Liver (tissue), 9 donors: ENCODE data around the gene TAF1B. TPM values are rescaled to one million over a fixed set of nuclear protein-coding genes. Genes with fewer than 3 reads are reported as not detected.

Source experiments
- DNase-seq: peaks from one replicate; pipeline ENCODE4 v3.0.0-alpha.2; 2017; ENCODE audit warnings: low spot score
- H3K27ac ChIP-seq, 2 donors: one replicate each; pipeline ENCODE4 v1.7.0; 2013; ENCODE audit warnings: inconsistent platforms in 2 of 2, low read length in 2 of 2, control low read depth in 1 of 2, low read depth in 1 of 2, mild to moderate bottlenecking in 1 of 2
- H3K27me3 ChIP-seq, 4 donors: one replicate each; pipeline versions ENCODE4 v1.6.1 to v1.7.0; 2013; ENCODE audit warnings: low read length in 3 of 4, inconsistent platforms in 1 of 4, mild to moderate bottlenecking in 1 of 4, moderate library complexity in 1 of 4; ENCODE audit not compliant: control insufficient read depth in 4 of 4, insufficient read depth in 4 of 4
- H3K36me3 ChIP-seq, 4 donors: one replicate each; pipeline versions ENCODE4 v1.6.1 to v1.7.0; 2013; ENCODE audit warnings: low read length in 3 of 4, mild to moderate bottlenecking in 3 of 4, low read depth in 1 of 4, moderate library complexity in 1 of 4; ENCODE audit not compliant: control insufficient read depth in 4 of 4, insufficient read depth in 3 of 4
- H3K4me1 ChIP-seq, 4 donors: one replicate each; pipeline versions ENCODE4 v1.6.1 to v1.7.0; 2013; ENCODE audit warnings: low read length in 3 of 4, mild to moderate bottlenecking in 3 of 4, moderate library complexity in 1 of 4; ENCODE audit not compliant: control insufficient read depth in 4 of 4, insufficient read depth in 4 of 4
- H3K4me3 ChIP-seq, 3 donors: one replicate each; pipeline versions ENCODE4 v1.6.1 to v1.7.0; 2013; ENCODE audit warnings: low read length in 3 of 3, control low read depth in 1 of 3, low read depth in 1 of 3, mild to moderate bottlenecking in 1 of 3
- H3K9ac ChIP-seq, 2 donors: one replicate each; pipeline ENCODE4 v1.7.0; 2013; ENCODE audit warnings: low read length in 2 of 2, mild to moderate bottlenecking in 2 of 2, moderate library complexity in 2 of 2, control low read depth in 1 of 2, low read depth in 1 of 2
- H3K9me3 ChIP-seq, 4 donors: one replicate each; pipeline versions ENCODE4 v1.6.1 to v1.7.0; 2013; ENCODE audit warnings: low read length in 3 of 4; ENCODE audit not compliant: control insufficient read depth in 4 of 4
- CTCF ChIP-seq: fragments of 150-350 bp; IDR thresholded peaks from 2 replicates; pipeline ENCODE4 v1.5.1; 2017; ENCODE audit warnings: improper control_type of control experiment, low read depth, low read length; ENCODE audit not compliant: missing input control
- EGR1 ChIP-seq, 2 donors: IDR thresholded peaks; 2 replicates each; pipeline ENCODE4 v1.6.1; 2016 to 2018; ENCODE audit warnings: antibody characterized with exemption in 2 of 2, low read depth in 2 of 2
- FOXA1 ChIP-seq: IDR thresholded peaks from 2 replicates; pipeline ENCODE4 v1.6.1; 2016; ENCODE audit warnings: antibody characterized with exemption
- FOXA2 ChIP-seq: IDR thresholded peaks from 2 replicates; pipeline ENCODE4 v1.6.1; 2016; ENCODE audit warnings: antibody characterized with exemption
- GABPA ChIP-seq, 2 donors: IDR thresholded peaks in 1 of 2; conservative IDR thresholded peaks in 1 of 2; 2 replicates each; pipeline ENCODE4 v1.6.1; 2016; ENCODE audit warnings: antibody characterized with exemption in 2 of 2, mild to moderate bottlenecking in 1 of 2, moderate library complexity in 1 of 2
- HNF4A ChIP-seq, 2 donors: conservative IDR thresholded peaks; 2 replicates each; pipeline ENCODE4 v1.6.1; 2016; ENCODE audit warnings: antibody characterized with exemption in 2 of 2, mild to moderate bottlenecking in 2 of 2
- HNF4G ChIP-seq: IDR thresholded peaks from 2 replicates; pipeline ENCODE4 v1.6.1; 2016; ENCODE audit warnings: antibody characterized with exemption
- MAX ChIP-seq: IDR thresholded peaks from 2 replicates; pipeline ENCODE4 v1.6.1; 2016; ENCODE audit warnings: antibody characterized with exemption
- RAD21 ChIP-seq, 2 donors: IDR thresholded peaks; 2 replicates each; pipeline ENCODE4 v1.6.1; 2016; ENCODE audit warnings: antibody characterized with exemption in 2 of 2, mild to moderate bottlenecking in 2 of 2
- SP1 ChIP-seq: IDR thresholded peaks from 2 replicates; pipeline ENCODE4 v1.6.1; 2018; ENCODE audit warnings: antibody characterized with exemption, mild to moderate bottlenecking
- TAF1 ChIP-seq: conservative IDR thresholded peaks from 2 replicates; pipeline ENCODE4 v1.6.1; 2016; ENCODE audit warnings: antibody characterized with exemption, mild to moderate bottlenecking
- YY1 ChIP-seq: IDR thresholded peaks from 2 replicates; pipeline ENCODE4 v1.6.1; 2016; ENCODE audit warnings: antibody characterized with exemption, mild to moderate bottlenecking
- WGBS: extraction: QIAGEN DNeasy Blood & Tissue Kit; methylation state at CpG from one replicate; pipeline ENCODE4 v1.1.7; 2013; 5-methylcytosine and 5-hydroxymethylcytosine counted together
- polyA plus RNA-seq, 2 donors: library from polyadenylated mRNA; stranded (reverse) in 1 of 2; unstranded in 1 of 2; fragments of 200-250 nt in 1 of 2; fragments of >200 nt in 1 of 2; fragmentation: Nextera tagmentation in 1 of 2; extraction: Ambion mirVana in 1 of 2; gene quantifications; one replicate each; pipeline versions ENCODE4 v1.2.1 to v1.2.3, GENCODE V29; 2013 to 2015
- total RNA-seq, 2 donors: library from RNA; depleted of rRNA; stranded (reverse); fragments of >200 nt; gene quantifications; one replicate each; pipeline ENCODE4 v1.2.3, GENCODE V29; 2014
- TF ChIP-seq, protein P1 (sequence below): IDR thresholded peaks from 2 replicates; pipeline ENCODE4 v1.6.1; 2016; ENCODE audit warnings: antibody characterized with exemption
- TF ChIP-seq, protein P2 (sequence below): IDR thresholded peaks from 2 replicates; pipeline ENCODE4 v1.6.1; 2016; ENCODE audit warnings: antibody characterized with exemption
- TF ChIP-seq, protein P3 (sequence below): IDR thresholded peaks from 2 replicates; pipeline ENCODE4 v1.6.1; 2016; ENCODE audit warnings: antibody characterized with exemption, mild to moderate bottlenecking
- donor health status: healthy.
- donor health status: healthy.
- donor health status: healthy.
- donor health status: healthy.
- donor health status: healthy.

The TAF1B gene
- total and polyA plus RNA-seq, 4 donors, result 3.1 to 17.2 (median 5.6) TPM

- no peak for TF ChIP-seq HNF4G
- TF ChIP-seq, protein P1, sequence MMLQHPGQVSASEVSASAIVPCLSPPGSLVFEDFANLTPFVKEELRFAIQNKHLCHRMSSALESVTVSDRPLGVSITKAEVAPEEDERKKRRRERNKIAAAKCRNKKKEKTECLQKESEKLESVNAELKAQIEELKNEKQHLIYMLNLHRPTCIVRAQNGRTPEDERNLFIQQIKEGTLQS, result no peak
- TF ChIP-seq EGR1 (IDR thresholded peaks at IDR 0.05; ENCODE audit: low read depth in 2 of 2), result no peak
- no peak for TF ChIP-seq FOXA2
- TF ChIP-seq YY1, result no peak
- TF ChIP-seq MAX, result no peak
- no peak for TF ChIP-seq HNF4A (conservative IDR thresholded peaks at IDR 0.05)
- no peak for TF ChIP-seq SP1
- no peak for TF ChIP-seq CTCF
- TF ChIP-seq, protein P2, sequence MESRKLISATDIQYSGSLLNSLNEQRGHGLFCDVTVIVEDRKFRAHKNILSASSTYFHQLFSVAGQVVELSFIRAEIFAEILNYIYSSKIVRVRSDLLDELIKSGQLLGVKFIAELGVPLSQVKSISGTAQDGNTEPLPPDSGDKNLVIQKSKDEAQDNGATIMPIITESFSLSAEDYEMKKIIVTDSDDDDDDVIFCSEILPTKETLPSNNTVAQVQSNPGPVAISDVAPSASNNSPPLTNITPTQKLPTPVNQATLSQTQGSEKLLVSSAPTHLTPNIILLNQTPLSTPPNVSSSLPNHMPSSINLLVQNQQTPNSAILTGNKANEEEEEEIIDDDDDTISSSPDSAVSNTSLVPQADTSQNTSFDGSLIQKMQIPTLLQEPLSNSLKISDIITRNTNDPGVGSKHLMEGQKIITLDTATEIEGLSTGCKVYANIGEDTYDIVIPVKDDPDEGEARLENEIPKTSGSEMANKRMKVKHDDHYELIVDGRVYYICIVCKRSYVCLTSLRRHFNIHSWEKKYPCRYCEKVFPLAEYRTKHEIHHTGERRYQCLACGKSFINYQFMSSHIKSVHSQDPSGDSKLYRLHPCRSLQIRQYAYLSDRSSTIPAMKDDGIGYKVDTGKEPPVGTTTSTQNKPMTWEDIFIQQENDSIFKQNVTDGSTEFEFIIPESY, result no peak
- no peak for TF ChIP-seq FOXA1
- TF ChIP-seq RAD21 (IDR thresholded peaks at IDR 0.05), result no peak
- Histone ChIP-seq H3K4me3 (no peak overlapping the region), H3K9ac (no peak overlapping the region), H3K36me3 (no peaks in the 10 kb centered on the region), H3K27ac (no peak overlapping the region), H3K27me3 (no peaks in the 10 kb centered on the region), H3K9me3 (no peaks in the 10 kb centered on the region), H3K4me1 (peaks cover 2 to 6% (median 4%) of the 10 kb centered on the region in 4 donors)
- DNase-seq, result no peak
- 77% methylated on average over 3 of the region's 3 CpGs for WGBS
These were observed 54.1 kb downstream of the TAF1B start for GRCh38 chr2:9897331-9897737.

GRCh38 chr2:9897846-9898245, 54.6 kb downstream of the TAF1B start:
- Histone ChIP-seq H3K9me3 (no peaks in the 10 kb centered on the region), H3K27me3 (no peaks in the 10 kb centered on the region), H3K9ac (no peak overlapping the region), H3K4me1 (peaks cover 2 to 6% (median 4%) of the 10 kb centered on the region in 4 donors), H3K36me3 (no peaks in the 10 kb centered on the region), H3K4me3 (no peak overlapping the region), H3K27ac (no peak overlapping the region)
- DNase-seq, result no peak
- WGBS, result 89% methylated on average over 2 of the region's 2 CpGs
- TF ChIP-seq, protein P2, result no peak
- TF ChIP-seq GABPA (IDR thresholded peaks at IDR 0.05 in 1 of 2, conservative IDR thresholded peaks at IDR 0.05 in 1 of 2) (no peak), TAF1 (no peak)
- TF ChIP-seq, protein P3, sequence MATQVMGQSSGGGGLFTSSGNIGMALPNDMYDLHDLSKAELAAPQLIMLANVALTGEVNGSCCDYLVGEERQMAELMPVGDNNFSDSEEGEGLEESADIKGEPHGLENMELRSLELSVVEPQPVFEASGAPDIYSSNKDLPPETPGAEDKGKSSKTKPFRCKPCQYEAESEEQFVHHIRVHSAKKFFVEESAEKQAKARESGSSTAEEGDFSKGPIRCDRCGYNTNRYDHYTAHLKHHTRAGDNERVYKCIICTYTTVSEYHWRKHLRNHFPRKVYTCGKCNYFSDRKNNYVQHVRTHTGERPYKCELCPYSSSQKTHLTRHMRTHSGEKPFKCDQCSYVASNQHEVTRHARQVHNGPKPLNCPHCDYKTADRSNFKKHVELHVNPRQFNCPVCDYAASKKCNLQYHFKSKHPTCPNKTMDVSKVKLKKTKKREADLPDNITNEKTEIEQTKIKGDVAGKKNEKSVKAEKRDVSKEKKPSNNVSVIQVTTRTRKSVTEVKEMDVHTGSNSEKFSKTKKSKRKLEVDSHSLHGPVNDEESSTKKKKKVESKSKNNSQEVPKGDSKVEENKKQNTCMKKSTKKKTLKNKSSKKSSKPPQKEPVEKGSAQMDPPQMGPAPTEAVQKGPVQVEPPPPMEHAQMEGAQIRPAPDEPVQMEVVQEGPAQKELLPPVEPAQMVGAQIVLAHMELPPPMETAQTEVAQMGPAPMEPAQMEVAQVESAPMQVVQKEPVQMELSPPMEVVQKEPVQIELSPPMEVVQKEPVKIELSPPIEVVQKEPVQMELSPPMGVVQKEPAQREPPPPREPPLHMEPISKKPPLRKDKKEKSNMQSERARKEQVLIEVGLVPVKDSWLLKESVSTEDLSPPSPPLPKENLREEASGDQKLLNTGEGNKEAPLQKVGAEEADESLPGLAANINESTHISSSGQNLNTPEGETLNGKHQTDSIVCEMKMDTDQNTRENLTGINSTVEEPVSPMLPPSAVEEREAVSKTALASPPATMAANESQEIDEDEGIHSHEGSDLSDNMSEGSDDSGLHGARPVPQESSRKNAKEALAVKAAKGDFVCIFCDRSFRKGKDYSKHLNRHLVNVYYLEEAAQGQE, result no peak
